Breast epithelium (tissue), 4 donors: ENCODE results near the gene ACER3. TPM values are rescaled to one million over a fixed set of nuclear protein-coding genes. Genes with fewer than 3 reads are reported as not detected.

Experiments
- DNase-seq, 2 donors: peaks; one replicate each; pipeline ENCODE4 v3.0.0-alpha.2; 2019; ENCODE audit warnings: low spot score in 2 of 2
- H3K27ac ChIP-seq, 2 donors: fragments of 200-600 bp; sonication (generic) in 1 of 2; one replicate each; pipeline ENCODE4 v1.5.1; 2016 to 2019; ENCODE audit warnings: mild to moderate bottlenecking in 1 of 2
- H3K27me3 ChIP-seq, 2 donors: fragments of 200-600 bp; sonication (generic) in 1 of 2; one replicate each; pipeline versions ENCODE4 v1.5.1 to v1.6.0; 2017 to 2019; ENCODE audit warnings: control low read depth in 1 of 2, mild to moderate bottlenecking in 1 of 2
- H3K36me3 ChIP-seq: fragments of 200-600 bp; one replicate; pipeline ENCODE4 v1.5.1; 2019
- H3K4me1 ChIP-seq, 2 donors: fragments of 200-600 bp; sonication (generic); one replicate each; pipeline ENCODE4 v1.5.1; 2016 to 2019; ENCODE audit warnings: control low read depth in 1 of 2
- H3K4me3 ChIP-seq, 3 donors: fragments of 200-600 bp; sonication (generic); 1 replicate in 2 of 3; 2 replicates in 1 of 3; pipeline ENCODE4 v1.5.1; 2016 to 2019; ENCODE audit warnings: mild to moderate bottlenecking in 3 of 3, moderate library complexity in 2 of 3
- H3K9me3 ChIP-seq, 2 donors: fragments of 200-600 bp; sonication (generic) in 1 of 2; one replicate each; pipeline ENCODE4 v1.5.1; 2016 to 2019; ENCODE audit warnings: control low read depth in 1 of 2
- POLR2A ChIP-seq: fragments of 450-650 bp; IDR thresholded peaks from one replicate; pipeline ENCODE4 v1.6.1; 2016; ENCODE audit warnings: antibody characterized with exemption, mild to moderate bottlenecking, moderate library complexity
- POLR2AphosphoS5 ChIP-seq, 3 donors: sonication (generic); formaldehyde crosslinking; IDR thresholded peaks; one replicate each; pipeline ENCODE4 v1.6.1; 2017; ENCODE audit warnings: antibody characterized with exemption in 3 of 3
- intact Hi-C: fragments of 100-400 bp; cut with DNase I; formaldehyde crosslinking; loops from one replicate; pipeline ENCODE4 v1.15.1; 2023; ENCODE audit warnings: low total_unique reads
- total RNA-seq, 3 donors: library from RNA; depleted of rRNA; stranded (reverse); fragments of >200 nt; gene quantifications; one replicate each; pipeline ENCODE4 v1.1.0, GENCODE V29; 2016
- TF ChIP-seq, protein P1 (sequence below), 3 donors: fragments of 450-650 bp; IDR thresholded peaks; one replicate each; pipeline ENCODE4 v1.5.1; 2016 to 2017; ENCODE audit warnings: antibody characterized with exemption in 3 of 3, mild to moderate bottlenecking in 3 of 3, moderate library complexity in 3 of 3

ACER3 gene
- total RNA-seq, 3 donors from 2014 or later, result 8.2 to 35.2 (median 12.9) TPM

- peaks cover 0 to 7% of the 10 kb centered on the region in 2 donors for H3K4me1 ChIP-seq
- H3K27ac ChIP-seq, result no peak overlapping the region
- no peaks in the 10 kb centered on the region for H3K36me3 ChIP-seq
- no peaks in the 10 kb centered on the region for H3K27me3 ChIP-seq
- H3K9me3 ChIP-seq, result no peaks in the 10 kb centered on the region
- H3K4me3 ChIP-seq, result no peak overlapping the region
- intact Hi-C loops, result no loop called here
- TF ChIP-seq POLR2A (no peak), POLR2AphosphoS5 (IDR thresholded peaks at IDR 0.05) (no peak)
- TF ChIP-seq, protein P1, sequence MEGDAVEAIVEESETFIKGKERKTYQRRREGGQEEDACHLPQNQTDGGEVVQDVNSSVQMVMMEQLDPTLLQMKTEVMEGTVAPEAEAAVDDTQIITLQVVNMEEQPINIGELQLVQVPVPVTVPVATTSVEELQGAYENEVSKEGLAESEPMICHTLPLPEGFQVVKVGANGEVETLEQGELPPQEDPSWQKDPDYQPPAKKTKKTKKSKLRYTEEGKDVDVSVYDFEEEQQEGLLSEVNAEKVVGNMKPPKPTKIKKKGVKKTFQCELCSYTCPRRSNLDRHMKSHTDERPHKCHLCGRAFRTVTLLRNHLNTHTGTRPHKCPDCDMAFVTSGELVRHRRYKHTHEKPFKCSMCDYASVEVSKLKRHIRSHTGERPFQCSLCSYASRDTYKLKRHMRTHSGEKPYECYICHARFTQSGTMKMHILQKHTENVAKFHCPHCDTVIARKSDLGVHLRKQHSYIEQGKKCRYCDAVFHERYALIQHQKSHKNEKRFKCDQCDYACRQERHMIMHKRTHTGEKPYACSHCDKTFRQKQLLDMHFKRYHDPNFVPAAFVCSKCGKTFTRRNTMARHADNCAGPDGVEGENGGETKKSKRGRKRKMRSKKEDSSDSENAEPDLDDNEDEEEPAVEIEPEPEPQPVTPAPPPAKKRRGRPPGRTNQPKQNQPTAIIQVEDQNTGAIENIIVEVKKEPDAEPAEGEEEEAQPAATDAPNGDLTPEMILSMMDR (IDR thresholded peaks at IDR 0.05), result no peak
- no peak for DNase-seq
Observed at GRCh38 chr11:76822406-76822805, 38.3 kb upstream of the ACER3 start.

DNA sequence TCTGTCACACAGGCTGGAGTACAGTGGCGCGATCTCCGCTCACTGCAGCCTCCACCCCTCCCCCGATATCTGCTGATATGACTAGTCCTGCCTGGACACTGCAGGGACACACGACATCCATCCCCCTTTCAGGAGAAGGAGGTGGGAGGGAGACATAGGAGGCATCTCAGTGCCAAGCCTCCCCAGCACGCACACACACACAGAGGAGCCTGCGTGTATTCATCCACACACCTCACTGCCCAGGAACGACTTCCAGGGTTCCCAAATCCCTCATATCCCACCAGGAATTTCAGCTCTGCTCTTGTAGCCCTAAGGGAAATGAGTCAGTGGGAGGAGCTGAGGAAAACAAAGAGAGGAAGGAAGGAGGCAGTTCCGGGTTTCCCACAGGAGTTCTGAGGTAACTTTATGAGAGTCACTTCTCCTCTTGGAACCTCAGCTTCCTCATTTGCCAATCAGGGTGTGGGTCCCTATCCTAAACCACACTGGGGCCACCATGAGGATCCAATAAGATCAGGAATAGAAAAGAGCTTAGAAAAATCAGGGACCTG lies 37.2 kb upstream of the ACER3 start:
- TF ChIP-seq POLR2A (no peak), POLR2AphosphoS5 (IDR thresholded peaks at IDR 0.05) (peak in 1 of 3 donors; percentile 41)
- TF ChIP-seq, protein P1 (IDR thresholded peaks at IDR 0.05), result no peak
- H3K27me3 ChIP-seq, result no peaks in the 10 kb centered on the region
- no peak overlapping the region for H3K4me3 ChIP-seq
- H3K4me1 ChIP-seq, result peaks cover 0 to 7% of the 10 kb centered on the region in 2 donors
- intact Hi-C loops, result no loop called here
- no peaks in the 10 kb centered on the region for H3K36me3 ChIP-seq
- peak overlapping the region in 1 of 2 donors; percentile 72 for H3K27ac ChIP-seq
- H3K9me3 ChIP-seq, result no peaks in the 10 kb centered on the region
- no peak for DNase-seq

DNA sequence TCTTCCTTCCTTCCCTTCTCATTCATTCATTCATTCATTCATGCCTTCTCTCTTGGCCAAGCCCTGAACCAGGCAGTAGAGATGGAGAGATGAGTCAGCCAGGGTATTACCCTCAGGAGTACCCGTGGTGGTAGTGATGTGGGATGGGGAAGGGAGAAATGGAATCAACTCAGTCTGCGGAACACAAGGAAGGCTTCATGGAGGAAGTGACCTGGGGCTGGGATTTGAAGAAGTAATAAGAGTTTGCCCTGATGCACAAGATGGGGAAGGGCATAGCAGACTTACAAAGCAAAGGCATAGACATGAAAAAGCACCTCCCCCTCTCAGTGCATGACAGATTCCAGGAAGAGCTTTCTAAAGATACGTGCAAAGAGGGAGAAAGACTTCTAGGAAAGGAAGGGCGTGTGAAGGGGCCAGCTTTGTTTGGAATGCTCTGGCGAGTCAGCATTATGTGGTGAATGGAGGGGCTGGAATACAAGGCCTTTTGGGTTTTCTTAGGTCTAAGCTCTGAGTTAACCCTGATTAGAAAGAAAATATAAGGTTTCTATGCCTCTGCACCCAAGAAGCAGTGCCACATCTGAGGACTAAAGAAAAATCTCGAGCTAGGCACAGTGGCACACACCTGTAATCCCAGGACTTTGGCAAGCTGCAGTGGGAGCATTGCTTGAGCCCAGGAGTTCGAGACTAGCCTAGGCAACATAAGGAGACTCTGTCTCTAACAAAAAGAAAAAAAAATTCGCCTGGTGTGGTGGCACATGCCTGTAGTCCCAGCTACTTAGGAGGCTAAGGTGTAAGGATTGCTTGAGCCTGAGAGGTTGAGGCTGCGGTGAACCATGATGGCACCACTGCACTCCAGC lies 36.4 kb upstream of the ACER3 start:
- Histone ChIP-seq H3K27me3 (no peaks in the 10 kb centered on the region), H3K36me3 (no peaks in the 10 kb centered on the region), H3K4me1 (peaks cover 0 to 7% of the 10 kb centered on the region in 2 donors), H3K4me3 (no peak overlapping the region), H3K27ac (peak overlapping the region; percentile 72), H3K9me3 (no peaks in the 10 kb centered on the region)
- intact Hi-C loops, result no loop called here
- no peak for DNase-seq
- TF ChIP-seq POLR2AphosphoS5 (IDR thresholded peaks at IDR 0.05), result no peak
- no peak for TF ChIP-seq POLR2A
- TF ChIP-seq, protein P1 (IDR thresholded peaks at IDR 0.05), result no peak

DNA sequence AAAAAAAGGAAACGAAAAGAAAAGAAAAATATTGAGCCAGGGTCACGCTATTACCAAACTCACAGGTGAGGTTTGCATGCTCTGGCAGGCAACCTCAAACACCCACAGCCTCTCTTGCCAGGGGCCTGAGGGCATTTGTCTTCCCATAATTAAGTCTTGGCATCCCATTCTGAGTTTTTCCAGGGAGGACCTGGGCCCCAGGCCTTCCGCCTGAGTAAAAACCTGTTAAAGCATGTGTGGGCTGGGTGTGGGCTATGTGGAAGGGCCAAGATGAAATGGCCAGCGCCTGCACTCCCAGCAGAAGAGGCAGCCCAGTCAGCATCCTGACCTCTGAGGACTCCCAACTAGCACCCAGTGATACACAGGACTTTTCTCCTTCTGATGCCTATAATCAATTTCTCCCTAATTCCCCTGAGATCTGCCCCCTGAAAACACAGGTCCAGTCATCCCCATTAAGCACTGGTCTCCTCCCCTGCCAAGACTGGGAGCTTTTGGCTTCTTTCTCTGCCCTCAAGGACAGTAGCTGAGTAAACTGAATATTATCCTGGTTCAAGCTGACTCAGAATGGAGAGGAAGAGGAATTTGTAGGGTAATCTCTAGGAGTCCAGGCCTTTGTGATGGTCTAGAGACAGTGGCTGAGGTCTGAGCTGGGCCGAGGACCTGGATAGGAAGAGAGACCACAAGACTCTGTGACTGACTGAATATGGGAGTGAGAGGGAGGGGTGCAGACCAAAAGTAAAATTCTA lies 35.6 kb upstream of the ACER3 start:
- Histone ChIP-seq H3K36me3 (no peaks in the 10 kb centered on the region), H3K4me1 (peaks cover 0 to 7% of the 10 kb centered on the region in 2 donors), H3K27ac (peak overlapping the region; percentile 70 to 72), H3K4me3 (no peak overlapping the region), H3K27me3 (no peaks in the 10 kb centered on the region), H3K9me3 (no peaks in the 10 kb centered on the region)
- TF ChIP-seq POLR2AphosphoS5 (IDR thresholded peaks at IDR 0.05), result peak in 2 of 3 donors; percentile 35 to 40
- TF ChIP-seq, protein P1 (IDR thresholded peaks at IDR 0.05), result no peak
- TF ChIP-seq POLR2A, result no peak
- peak; percentile 67 to 85 for DNase-seq
- intact Hi-C loops, result no loop called here
